NCI-H1092 (cell line): ENCODE measurements around the gene YOD1.

Source experiments
- DNase-seq: peaks from one replicate; lab custom pipeline; 2025; lab: John Stamatoyannopoulos, UW

Gene YOD1

GRCh38 chr1:207025146-207025880 lies 25.7 kb downstream of the YOD1 start:
- DNase-seq = no peak

DNA sequence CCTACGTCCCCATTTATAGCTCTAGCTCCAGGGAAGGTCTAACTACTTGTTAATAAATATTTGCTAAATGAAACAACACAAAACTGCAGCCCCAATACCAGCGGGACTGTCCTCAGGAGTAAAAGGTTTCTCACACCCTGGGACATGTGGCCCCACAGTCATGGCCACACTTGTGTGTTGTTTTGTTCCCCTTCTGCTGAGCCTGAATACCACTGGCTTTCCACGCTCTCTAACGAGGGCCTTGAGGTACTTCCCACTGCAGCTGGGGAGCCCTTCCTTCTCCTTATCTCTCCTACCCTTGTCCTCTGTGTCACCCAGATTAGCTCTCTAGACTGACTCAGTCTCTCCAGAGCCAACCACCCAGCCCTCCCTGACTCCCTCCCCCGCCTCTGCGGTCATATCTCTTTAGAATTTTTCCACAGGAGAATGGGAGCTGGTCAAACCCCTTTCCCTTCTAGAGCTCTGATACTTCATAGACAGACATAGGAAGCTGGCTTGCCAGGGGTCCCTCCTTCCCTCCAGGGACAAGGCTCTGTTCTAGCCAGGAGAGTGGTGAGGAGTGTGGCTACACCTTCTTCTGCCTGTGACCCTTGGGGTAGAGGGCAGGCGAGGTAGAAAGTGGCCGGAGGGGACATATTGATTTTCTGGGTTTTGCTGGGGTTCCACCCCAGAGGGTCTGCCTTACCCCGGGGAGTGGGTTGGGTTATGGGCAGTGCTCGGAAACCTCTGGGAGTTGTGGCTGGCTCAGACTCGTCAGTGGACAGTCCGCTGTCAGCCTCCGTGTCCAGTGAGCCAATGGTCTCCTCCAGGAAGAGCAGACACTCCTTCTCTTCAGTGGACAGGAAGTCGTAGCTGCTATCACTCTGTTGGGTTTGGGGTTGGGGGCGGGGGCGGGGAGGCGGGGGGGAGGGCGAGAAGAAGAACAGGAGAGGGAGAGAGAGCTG lies 26.5 kb downstream of the YOD1 start:
- DNase-seq = no peak

GRCh38 chr1:207022996-207023679 lies 27.9 kb downstream of the YOD1 start:
- no peak for DNase-seq

DNA sequence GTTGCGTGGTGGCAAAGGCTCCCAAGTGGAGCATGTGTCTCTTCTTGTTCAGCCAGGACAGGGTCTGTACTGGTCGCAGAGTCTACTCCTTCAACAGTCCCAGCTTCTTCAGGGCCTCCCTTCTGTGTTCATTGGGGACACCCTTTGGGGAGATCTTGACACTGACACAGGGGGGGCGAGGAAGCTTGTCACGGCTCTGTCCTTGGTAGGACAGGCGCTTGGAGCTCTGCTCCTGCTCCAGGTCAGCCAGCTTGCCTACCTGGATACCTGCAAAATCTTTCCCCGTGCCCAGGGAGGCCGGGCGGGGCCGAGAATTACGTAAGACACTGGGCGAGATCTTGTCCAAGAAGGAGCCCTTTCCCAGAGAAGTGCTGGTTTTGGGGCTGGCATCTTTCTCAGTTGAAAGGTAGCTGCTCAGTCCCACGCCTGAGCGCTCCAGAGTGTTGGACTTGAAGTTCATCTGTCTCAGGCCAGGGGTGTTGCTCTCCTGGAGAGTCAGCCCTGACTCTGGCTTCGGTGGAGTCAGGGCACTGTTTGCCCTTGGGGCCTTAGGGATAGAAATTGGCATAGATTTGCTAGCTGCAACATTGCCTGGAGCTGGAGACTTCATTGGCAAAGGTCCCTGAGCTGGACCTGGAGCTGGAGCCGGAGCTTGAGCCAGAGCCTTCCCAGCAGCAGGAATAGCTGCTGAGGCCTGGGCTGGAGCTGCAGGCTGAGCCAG lies 29.0 kb downstream of the YOD1 start:
- DNase-seq = no peak

DNA sequence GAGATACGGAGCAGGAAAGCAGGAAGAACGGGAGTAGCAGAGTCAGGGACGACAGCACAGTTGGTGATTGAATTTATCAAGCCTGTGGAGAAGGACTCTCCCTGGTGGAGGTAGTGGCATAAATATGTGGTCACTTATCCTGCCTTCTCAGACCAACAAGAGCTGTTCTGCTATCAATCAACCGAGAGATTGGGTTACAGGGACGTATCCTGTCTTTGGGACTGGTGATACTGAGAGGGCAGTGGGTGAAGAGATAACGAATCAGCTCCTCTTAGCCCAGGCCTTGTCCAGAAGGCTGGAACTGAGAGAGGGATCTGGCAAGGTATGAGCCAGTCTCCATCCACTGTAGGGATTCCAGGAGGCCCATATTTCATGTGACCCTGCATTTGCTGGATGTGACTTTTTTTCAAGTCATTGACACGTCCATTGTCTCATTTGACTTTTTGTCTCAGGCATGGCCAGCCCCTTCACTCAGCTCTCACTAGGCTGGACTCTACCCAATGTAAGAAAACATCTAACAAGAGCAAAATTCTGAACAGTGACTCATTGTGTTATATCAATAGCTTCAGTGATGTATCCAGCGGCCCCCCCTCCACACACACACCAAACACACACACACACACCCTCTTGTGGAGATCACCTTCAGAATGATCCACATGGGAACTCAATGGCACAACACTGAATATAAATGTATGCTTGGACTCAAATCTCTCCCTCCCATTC lies 29.7 kb downstream of the YOD1 start:
- DNase-seq = no peak

- no peak for DNase-seq
Observed at GRCh38 chr1:207020709-207021107, 30.3 kb downstream of the YOD1 start.

DNA sequence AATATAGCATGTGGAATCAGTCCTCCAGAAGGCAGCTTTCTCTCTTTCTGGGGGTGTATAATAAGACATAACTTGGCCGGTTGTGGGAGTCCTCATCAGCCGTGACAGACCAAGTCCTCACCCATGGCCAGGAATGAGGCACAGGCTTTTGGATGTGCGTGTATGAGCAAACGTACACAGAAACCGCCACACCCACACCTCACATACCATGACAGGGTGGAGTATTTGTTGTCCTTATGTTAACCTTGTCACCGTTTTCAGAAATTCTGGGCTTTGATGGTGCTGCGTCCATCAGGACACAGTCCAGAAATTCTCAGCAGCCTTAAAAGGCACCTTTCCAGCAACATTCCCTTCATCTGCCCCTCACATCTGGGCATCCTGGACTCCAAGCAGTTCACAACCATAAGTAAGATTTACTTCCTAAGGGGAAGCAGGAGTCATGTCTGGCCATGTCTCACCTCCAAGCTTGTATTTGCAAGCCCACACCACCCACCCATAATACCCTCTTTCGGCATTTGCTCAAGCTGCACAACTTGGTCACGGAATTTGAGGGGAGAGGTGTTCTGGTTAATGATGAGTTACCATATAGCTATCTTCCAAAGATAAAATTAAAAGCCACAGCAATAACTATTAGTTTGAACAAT lies 30.8 kb downstream of the YOD1 start:
- no peak for DNase-seq

- no peak for DNase-seq
Observed at GRCh38 chr1:207019661-207020060, 31.3 kb downstream of the YOD1 start.

GRCh38 chr1:207019161-207019560 lies 31.8 kb downstream of the YOD1 start:
- DNase-seq = no peak

DNA sequence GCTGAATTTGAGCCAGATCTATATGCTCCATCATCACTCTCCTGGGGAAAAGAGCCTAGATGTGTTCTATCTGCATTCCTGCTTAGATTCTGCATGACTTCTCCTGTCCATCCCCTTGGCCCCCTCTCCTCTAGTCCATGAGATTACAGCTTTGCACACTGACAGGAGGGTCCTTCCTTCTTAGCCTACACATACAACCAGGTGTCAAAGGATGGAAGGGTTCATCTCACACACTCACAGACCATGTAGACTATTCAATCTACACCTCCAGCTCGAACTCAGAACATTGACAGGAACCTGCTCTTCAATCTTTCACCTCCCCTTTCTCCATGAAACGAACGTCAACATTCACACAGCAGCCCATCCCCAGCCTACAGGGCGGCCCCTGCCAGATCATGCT lies 32.3 kb downstream of the YOD1 start:
- no peak for DNase-seq

DNA sequence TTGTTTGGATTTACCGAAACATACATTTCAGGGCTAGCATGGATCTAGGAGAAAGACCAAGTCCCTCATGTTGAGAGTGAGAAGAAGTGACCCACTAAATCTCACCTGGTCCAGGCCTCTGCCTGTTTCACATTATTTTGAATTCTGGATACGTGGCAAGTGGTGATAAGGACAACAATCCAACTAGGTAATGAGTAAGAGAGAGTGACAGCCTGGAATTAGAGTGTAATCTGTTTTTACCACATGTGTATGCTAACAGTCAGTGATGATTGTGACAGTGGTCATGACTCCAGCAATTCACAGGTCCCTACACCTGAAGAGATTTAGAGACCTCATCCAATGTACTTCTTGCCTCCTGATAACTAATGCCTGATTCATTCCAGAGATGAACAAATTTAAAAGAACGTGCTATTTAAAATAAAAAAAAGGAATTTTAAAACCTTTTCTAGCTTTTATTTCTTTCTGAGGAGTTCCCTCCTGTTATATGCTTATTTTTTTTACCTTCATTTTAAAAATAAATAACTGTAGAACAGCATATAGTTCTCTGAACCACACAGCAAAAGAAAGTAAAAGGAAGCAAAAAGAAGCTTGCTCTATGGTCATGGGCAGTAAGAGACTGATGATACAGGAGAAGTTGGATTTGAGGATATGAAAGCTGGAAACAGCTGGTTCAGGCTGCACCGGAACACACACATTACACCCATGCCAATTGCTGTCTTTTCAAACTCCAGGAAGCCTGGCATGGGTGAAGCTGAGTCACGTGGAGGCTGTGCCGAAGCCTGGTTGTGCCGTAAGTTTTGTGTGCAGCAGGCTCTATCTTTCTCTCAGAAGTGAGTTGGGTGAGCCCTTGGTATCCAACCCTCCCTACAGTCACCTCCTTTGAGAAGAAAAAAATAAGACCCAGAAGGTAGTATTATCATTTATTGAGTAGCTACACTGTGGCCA lies 33.1 kb downstream of the YOD1 start:
- DNase-seq = no peak

GRCh38 chr1:207015791-207016190 lies 35.2 kb downstream of the YOD1 start:
- no peak for DNase-seq

- DNase-seq = no peak
Observed at GRCh38 chr1:207014728-207015127, 36.3 kb downstream of the YOD1 start.

DNA sequence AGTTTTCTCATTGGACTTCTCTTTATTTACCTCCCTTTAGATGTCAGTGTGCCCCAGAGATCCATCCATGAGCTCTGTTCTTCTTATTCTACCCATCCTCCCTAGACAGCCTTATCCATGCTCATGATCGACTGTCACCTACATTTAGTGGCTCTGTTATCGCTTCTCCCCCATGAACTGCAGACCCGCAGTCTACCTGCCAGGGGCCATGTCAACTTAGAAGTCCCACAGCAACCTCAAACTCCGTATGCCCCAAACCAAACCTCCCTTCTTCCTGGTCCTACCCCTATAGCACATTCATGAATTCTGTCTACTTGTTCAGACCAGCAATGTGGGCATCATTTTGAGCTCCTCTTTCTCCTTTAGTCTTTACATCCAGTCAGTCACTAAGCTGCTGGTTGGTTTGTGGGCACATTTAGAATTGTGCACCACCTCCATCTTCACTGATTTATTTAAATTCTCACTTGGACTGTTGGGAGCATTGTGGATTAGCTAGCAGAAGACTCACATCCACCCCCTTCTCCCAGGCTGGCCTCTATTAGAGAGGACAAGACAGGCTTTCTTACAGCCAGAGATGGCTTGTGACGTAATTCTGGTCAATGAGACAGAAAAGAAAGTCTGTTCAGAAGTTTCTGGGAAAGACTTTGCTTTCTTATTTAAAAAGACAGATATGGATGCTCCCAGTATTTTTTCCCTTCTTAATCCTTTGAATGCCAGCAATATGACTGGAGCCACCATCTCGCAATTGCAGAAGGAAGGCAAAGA lies 37.5 kb downstream of the YOD1 start:
- DNase-seq = no peak

DNA sequence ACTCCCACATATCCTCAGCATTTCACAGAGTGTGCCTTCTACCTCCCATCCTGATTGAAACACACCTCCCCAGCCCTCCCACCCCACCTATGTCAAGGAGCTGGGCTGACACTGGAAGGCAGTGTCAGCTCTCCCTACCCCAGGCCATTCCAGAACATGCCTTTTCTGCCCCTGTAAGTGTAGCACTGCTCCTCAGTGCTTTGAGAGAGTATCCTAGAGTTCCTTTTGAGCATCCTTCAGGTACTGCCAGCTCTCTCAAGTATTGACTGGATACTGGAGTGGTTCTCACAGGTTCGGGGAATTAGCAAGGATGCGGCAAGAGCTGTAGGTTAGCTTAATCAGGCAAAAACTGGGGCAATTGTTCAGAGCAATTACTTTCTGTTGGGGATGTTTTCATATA lies 40.3 kb downstream of the YOD1 start:
- no peak for DNase-seq

- no peak for DNase-seq
Observed at GRCh38 chr1:207009945-207010344, 41.1 kb downstream of the YOD1 start.

DNA sequence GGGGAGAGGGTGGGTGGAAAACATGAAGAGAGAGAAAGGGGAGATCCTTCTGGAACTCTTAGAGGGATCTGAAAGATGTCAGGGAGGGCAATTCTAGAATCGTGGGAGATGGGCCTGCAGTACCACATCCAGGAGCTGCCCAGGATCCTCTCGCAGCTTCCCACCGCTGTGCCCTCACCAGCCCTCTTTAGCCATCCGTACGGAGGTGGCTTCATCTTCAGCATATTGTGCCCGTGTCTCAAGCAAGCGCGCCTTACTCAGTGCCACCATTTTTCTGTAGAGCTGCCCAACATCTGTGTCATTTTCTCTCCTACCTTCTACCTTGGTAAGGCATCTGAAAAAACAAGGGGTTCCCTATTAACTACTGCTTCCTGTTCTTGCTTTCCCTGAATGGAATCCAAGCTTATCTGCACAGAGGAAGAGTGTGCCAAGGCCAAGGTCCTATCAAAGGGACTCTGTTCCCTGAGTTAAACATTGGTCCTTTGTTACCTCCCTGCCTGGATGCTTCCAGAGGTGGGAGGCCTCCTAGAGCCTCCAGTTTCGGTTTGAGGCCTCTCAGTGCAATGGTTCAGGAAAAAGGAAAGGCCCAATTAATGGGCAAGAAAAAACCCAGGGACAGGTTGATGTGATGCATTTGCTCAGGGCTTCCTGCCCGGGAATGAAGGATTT lies 41.7 kb downstream of the YOD1 start:
- DNase-seq = no peak

DNA sequence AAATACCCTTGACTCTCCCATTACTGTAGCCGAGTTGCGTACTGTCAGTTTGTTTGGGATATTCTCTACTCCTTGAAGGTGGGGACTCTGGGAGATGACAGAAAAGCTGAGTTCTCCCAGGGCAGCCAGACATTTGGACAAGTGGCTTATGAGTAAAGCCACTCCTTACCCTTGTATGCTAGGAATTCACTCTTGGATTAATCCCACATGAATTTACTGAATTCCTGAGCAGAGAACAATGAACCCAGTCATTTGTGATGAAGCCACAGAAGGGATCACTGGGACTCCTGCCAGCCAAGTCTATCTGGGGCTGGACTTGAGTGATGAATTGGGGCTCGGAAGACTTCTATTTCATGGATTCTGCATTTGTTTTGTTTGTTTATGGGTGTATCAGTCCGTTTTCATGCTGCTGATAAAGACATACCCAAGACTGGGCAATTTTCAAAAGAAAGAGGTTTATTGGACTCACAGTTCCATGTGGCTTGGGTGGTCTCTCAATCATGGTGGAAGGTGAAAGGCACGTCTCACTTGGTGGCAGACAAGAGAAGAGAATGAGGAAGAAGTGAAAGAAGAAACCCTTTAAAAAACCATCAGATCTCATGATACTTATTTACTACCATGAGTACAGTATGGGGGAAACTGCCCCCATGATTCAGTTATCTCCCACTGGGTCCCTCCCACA lies 43.5 kb downstream of the YOD1 start:
- no peak for DNase-seq
